T-cell (primary cell): ENCODE data around the gene MRPL43. TPM values are rescaled to one million over a fixed set of nuclear protein-coding genes. Genes with fewer than 3 reads are reported as not detected.

Experiments used
- ATAC-seq, 4 experiments: fragments of 200-7000 bp in 3 of 4; fragments of 150-1000 bp in 1 of 4; cut with Tn5 transposase; replicated peaks in 1 of 4; 1 replicate in 3 of 4; 2 replicates in 1 of 4; pipeline ENCODE4 v1.10.0; 2021; ENCODE audit warnings: moderate library complexity in 3 of 4, mild to moderate bottlenecking in 2 of 4, moderate number of reproducible peaks in 1 of 4
- CTCF ChIA-PET, 2 donors: fragments of 300-600 bp; sonication (Branson Sonifier 250); formaldehyde crosslinking; loops; one replicate each; lab custom pipeline; 2022; ENCODE audit warnings: antibody characterized with exemption in 2 of 2; lab: Charles Lee
- POLR2A ChIA-PET, 2 donors: fragments of 300-600 bp; sonication (Branson Sonifier 250); formaldehyde crosslinking; loops; one replicate each; lab custom pipeline; 2022; ENCODE audit warnings: antibody characterized with exemption in 2 of 2; lab: Charles Lee
- DNase-seq, 35 experiments: peaks; one replicate each; pipeline versions ENCODE4 v3.0.0 to v3.0.0-alpha.2; 2013 to 2023
- H3K27ac ChIP-seq: one replicate; pipeline ENCODE4 v1.5.1; 2013; ENCODE audit warnings: low read length
- H3K27me3 ChIP-seq, 2 experiments: replicated peaks in 1 of 2; 1 replicate in 1 of 2; 2 replicates in 1 of 2; pipeline versions ENCODE4 v1.6.1 to v1.7.0; 2013; ENCODE audit warnings: low read length in 1 of 2, mixed read lengths in 1 of 2; ENCODE audit not compliant: control insufficient read depth in 2 of 2, insufficient read depth in 2 of 2; ENCODE audit errors: extremely low read depth in 1 of 2
- H3K36me3 ChIP-seq, 2 donors: 1 replicate in 1 of 2; 2 replicates in 1 of 2; pipeline versions ENCODE4 v1.6.1 to v1.7.0; 2013; ENCODE audit warnings: low read length in 1 of 2; ENCODE audit not compliant: control insufficient read depth in 2 of 2, insufficient read depth in 1 of 2; ENCODE audit errors: extremely low read depth in 1 of 2
- H3K4me1 ChIP-seq, 2 experiments: 1 replicate in 1 of 2; 2 replicates in 1 of 2; pipeline versions ENCODE4 v1.6.1 to v1.7.0; 2013; ENCODE audit warnings: low read length in 2 of 2, mixed read lengths in 1 of 2; ENCODE audit not compliant: insufficient read depth in 2 of 2, control insufficient read depth in 1 of 2; ENCODE audit errors: extremely low read depth in 1 of 2
- H3K4me3 ChIP-seq, 2 donors: 1 replicate in 1 of 2; 2 replicates in 1 of 2; pipeline versions ENCODE4 v1.5.1 to v1.7.0; 2013; ENCODE audit warnings: mild to moderate bottlenecking in 2 of 2, low read length in 1 of 2, moderate library complexity in 1 of 2; ENCODE audit not compliant: control insufficient read depth in 1 of 2; ENCODE audit errors: extremely low read depth in 1 of 2
- H3K9me3 ChIP-seq: 2 replicates; pipeline ENCODE4 v1.7.0; 2013
- H3K27ac Mint-ChIP-seq, 2 donors: one replicate each; pipeline ENCODE4 v1.8.0; 2020 to 2021; ENCODE audit warnings: mild to moderate bottlenecking in 2 of 2, mixed read lengths in 2 of 2
- H3K27me3 Mint-ChIP-seq, 2 donors: one replicate each; pipeline ENCODE4 v1.8.0; 2021 to 2022; ENCODE audit warnings: mixed read lengths in 2 of 2
- H3K36me3 Mint-ChIP-seq: one replicate; pipeline ENCODE4 v1.8.0; 2021; ENCODE audit warnings: mixed read lengths
- H3K4me1 Mint-ChIP-seq, 3 donors: one replicate each; pipeline ENCODE4 v1.8.0; 2020 to 2022; ENCODE audit warnings: mixed read lengths in 3 of 3, mild to moderate bottlenecking in 1 of 3
- H3K4me3 Mint-ChIP-seq, 3 donors: one replicate each; pipeline ENCODE4 v1.8.0; 2020 to 2022; ENCODE audit warnings: mild to moderate bottlenecking in 3 of 3, mixed read lengths in 3 of 3, moderate library complexity in 3 of 3
- H3K9me3 Mint-ChIP-seq, 3 donors: one replicate each; pipeline ENCODE4 v1.8.0; 2020 to 2022; ENCODE audit warnings: mixed read lengths in 3 of 3
- WGBS: methylation state at CpG from one replicate; pipeline ENCODE4 v1.1.5; 2013; ENCODE audit warnings: missing lambda C conversion rate; ENCODE audit not compliant: insufficient coverage; 5-methylcytosine and 5-hydroxymethylcytosine counted together
- total RNA-seq, 35 experiments: library from RNA in 6 of 35; stranded (reverse) in 6 of 35; fragments of 120-200 nt in 1 of 35; gene quantifications; one replicate each; pipeline versions ENCODE4 v1.2.1 to v1.2.4 and lab custom pipeline; 2013 to 2026

MRPL43 gene
- total RNA-seq, 5 donors from 2014 or later (not counting 1 experiment from before 2014, with no cell fraction given) = 36.2 to 67.6 (median 60.4) TPM

DNA sequence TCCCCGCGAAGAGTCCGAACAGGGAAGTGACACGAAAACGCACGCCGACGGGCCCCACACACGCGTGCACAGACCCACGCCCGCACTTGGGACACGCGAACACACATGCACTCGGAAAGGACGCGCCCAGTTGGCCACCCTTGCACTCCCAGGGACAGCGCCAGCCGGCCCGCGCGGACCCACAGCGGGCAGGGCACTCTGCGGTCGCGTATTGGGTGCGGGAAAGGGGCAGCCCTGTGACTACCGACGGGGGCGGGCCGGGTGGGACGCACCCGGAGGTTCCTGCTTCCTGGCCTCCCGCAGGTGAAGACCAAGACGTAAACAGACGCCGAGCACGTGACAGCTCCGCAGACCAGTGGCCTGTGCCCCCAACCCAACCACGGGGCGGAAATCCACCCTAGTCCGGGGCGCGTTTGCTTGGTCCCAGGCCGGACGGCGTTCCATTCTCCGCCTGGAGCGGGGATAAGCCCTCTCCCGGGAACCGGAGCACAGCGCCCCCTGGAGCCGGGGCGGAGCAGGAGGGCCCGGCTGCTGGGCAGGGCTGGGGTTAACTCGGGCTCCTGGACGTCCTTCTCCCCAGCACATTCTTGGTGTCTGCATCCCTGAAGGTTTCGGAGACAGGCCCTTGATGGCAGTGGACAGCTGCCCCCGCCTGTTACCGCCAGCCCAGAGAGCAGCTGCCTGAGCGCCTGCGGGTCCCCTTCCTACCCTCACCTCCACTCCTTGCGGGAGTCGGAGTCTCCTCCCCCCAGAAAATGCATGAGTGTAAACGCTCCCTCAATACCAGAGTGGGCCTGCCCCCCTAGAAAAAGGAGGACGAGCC is 10.3 kb upstream of the MRPL43 start:
- ChIA-PET POLR2A (interaction anchor here in 1 of 2 donors (1.0 kb wide), 1 partner anchor 35 kb away, joined by 3 read pairs; no protein-coding TSS in a partner anchor), CTCF (interaction anchor here (0.5 to 2.6 kb wide), 19 partner anchors 10 to 498 kb away, joined by 3 to 11 read pairs (median 5); partner anchors contain the start of genes MRPL43 (in 2 of the 2), PDZD7 (in 2 of the 2), TWNK (in 2 of the 2) and SFXN3 (in 1 of the 2))
- H3K4me3 ChIP-seq = peak overlapping the region; percentile 91 to 96
- H3K36me3 Mint-ChIP-seq = peaks cover 4% of the 10 kb centered on the region
- DNase-seq (peak in 34 of 35 experiments; percentile 27 to 79 (median 51)), ATAC-seq (peak; percentile 45 to 56 (median 54))
- peak overlapping the region; percentile 74 for H3K27ac ChIP-seq
- H3K9me3 Mint-ChIP-seq = no peaks in the 10 kb centered on the region
- H3K27ac Mint-ChIP-seq = peak overlapping the region; percentile 95 to 97
- WGBS = under 1% methylated on average over 53 of the region's 66 CpGs
- H3K27me3 ChIP-seq = no peaks in the 10 kb centered on the region
- no peaks in the 10 kb centered on the region for H3K9me3 ChIP-seq
- peak overlapping the region; percentile 78 to 95 (median 92) for H3K4me3 Mint-ChIP-seq
- peaks cover 2 to 6% of the 10 kb centered on the region in 2 donors for H3K36me3 ChIP-seq
- peaks cover 24 to 32% (median 30%) of the 10 kb centered on the region in 3 donors for H3K4me1 Mint-ChIP-seq
- H3K4me1 ChIP-seq = peaks cover 12 to 38% of the 10 kb centered on the region in 2 experiments
- H3K27me3 Mint-ChIP-seq = no peaks in the 10 kb centered on the region

DNA sequence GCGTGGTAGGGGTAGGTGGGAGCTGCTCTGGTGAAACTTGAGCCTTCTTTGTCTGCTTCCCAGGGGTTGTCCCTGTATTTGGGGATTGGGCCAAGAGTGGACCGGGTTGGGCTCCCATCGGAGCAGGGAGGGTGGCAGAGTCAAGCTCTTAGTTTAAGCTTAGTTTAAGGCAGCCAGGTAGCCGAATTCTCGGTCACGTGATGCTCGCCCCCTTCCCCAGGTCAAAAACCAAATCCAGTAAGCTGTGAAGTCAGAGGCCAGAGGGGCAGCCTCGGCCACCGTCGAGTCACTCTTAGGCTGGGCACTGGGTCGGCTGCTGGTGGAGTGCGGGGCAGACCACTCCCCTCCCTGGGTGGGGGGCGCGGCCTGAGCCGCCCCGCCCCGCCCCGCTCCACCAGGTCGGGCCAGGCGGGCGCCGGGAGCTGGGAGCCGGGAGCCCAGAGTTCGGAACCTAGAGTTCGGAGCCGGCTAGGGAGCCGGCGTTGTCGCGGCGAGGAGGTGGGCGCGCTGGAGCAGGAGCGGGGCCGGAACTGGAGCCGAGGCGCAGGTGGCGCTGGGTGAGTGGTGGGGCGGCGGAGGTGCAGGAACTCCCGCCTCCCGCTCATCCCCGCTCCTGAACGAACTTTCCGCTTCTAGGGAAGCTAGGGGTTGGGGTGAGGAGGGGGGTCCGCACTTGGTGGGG is 9.5 kb upstream of the MRPL43 start:
- DNase-seq (peak in 17 of 35 experiments; percentile 15 to 60 (median 25)), ATAC-seq (peak; percentile 26 to 36 (median 30))
- H3K4me1 Mint-ChIP-seq = peaks cover 24 to 32% (median 30%) of the 10 kb centered on the region in 3 donors
- Histone ChIP-seq H3K27me3 (no peaks in the 10 kb centered on the region), H3K36me3 (peaks cover 2 to 5% of the 10 kb centered on the region in 2 donors), H3K4me1 (peaks cover 12 to 38% of the 10 kb centered on the region in 2 experiments), H3K27ac (peak overlapping the region; percentile 80), H3K9me3 (no peaks in the 10 kb centered on the region), H3K4me3 (peak overlapping the region; percentile 91 to 96)
- H3K9me3 Mint-ChIP-seq = no peaks in the 10 kb centered on the region
- peaks cover 4% of the 10 kb centered on the region for H3K36me3 Mint-ChIP-seq
- ChIA-PET POLR2A (no interaction called here), CTCF (interaction anchor here (0.5 to 2.6 kb wide), 7 partner anchors 9 to 488 kb away, joined by 3 to 11 read pairs (median 5); partner anchors contain the start of genes MRPL43 (in 2 of the 2) and TWNK (in 2 of the 2))
- H3K27me3 Mint-ChIP-seq = no peaks in the 10 kb centered on the region
- peak overlapping the region; percentile 95 to 97 for H3K27ac Mint-ChIP-seq
- 5% methylated on average over 43 of the region's 46 CpGs for WGBS
- peak overlapping the region; percentile 80 to 95 (median 92) for H3K4me3 Mint-ChIP-seq

DNA sequence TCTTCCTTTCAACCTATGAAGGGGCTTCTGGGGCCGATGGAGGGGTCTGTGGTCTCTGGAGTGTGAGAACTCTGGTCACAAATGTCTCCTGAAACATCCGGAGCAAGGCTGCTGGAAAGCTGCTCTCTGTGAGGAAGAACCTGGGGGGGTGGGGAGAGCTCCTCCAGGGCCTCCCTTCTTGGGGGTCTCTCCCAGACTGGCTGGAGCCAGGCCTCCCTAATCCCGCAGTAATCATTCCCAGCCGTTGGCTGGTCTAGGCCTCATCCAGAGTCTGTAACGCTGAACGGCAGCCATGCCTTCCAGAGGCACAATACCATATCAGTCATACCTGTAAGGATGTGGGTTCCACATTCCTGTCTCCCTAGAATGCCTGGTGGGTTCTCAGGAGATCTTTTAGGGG is 7.9 kb upstream of the MRPL43 start:
- Mint-ChIP-seq H3K4me3 (peak overlapping the region; percentile 34 to 95 (median 39)), H3K27ac (peak overlapping the region; percentile 93 to 97), H3K9me3 (no peaks in the 10 kb centered on the region), H3K27me3 (no peaks in the 10 kb centered on the region), H3K36me3 (peaks cover 16% of the 10 kb centered on the region), H3K4me1 (peaks cover 26 to 34% (median 33%) of the 10 kb centered on the region in 3 donors)
- no peak for DNase-seq
- H3K27ac ChIP-seq = no peak overlapping the region
- ChIA-PET POLR2A (no interaction called here), CTCF (no interaction called here)
- WGBS = 93% methylated on average over 3 of the region's 6 CpGs
- H3K4me3 ChIP-seq = no peak overlapping the region
- peaks cover 10 to 19% of the 10 kb centered on the region in 2 donors for H3K36me3 ChIP-seq
- no peaks in the 10 kb centered on the region for H3K9me3 ChIP-seq
- H3K27me3 ChIP-seq = no peaks in the 10 kb centered on the region
- no peak for ATAC-seq
- peaks cover 12 to 29% of the 10 kb centered on the region in 2 experiments for H3K4me1 ChIP-seq

DNA sequence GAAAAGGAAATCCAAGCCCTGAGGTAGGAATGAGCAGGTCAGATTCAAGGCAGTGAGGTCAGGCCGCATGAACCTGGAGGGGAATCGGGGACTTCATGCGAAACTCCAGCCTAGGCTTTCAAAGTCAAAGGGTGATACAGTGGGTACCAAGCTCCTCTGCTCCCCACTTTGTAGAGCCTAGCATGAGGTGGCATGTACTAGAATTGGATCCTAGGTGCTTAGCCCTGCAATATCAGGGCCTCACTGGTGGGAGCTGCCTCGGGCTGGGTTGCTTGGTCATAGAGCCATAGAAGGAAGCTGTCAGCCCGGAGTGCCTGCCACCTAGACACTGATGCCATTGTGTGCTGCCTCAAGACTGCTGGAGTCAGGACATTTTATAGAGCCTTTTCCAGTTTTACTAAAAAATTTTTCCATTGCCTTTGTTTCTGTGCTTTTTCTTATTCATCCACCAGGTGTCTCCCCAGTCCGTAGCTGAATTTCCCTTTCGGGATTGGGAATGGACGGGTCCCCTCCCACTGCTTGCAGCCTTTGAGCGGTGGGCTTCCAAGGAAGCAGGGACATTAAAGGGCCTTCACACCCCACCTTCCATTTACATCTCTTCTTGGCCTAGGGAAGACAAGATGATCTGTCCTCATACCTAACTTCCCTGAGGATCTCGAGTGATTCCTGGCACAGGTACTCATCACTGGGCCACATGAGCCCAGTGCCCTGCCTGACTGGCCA is 6.8 kb upstream of the MRPL43 start:
- H3K36me3 ChIP-seq = peaks cover 10 to 25% of the 10 kb centered on the region in 2 donors
- no peak overlapping the region for H3K27ac ChIP-seq
- H3K4me3 Mint-ChIP-seq = no peak overlapping the region
- no peaks in the 10 kb centered on the region for H3K9me3 Mint-ChIP-seq
- ChIA-PET POLR2A (no interaction called here), CTCF (interaction anchor here in 1 of 2 donors (1.5 kb wide), 1 partner anchor 20 kb away, joined by 4 read pairs; no protein-coding TSS in a partner anchor)
- DNase-seq (no peak), ATAC-seq (no peak)
- peak overlapping the region; percentile 65 to 66 for H3K27ac Mint-ChIP-seq
- H3K36me3 Mint-ChIP-seq = peaks cover 16% of the 10 kb centered on the region
- no peaks in the 10 kb centered on the region for H3K9me3 ChIP-seq
- H3K4me1 ChIP-seq = peaks cover 12 to 31% of the 10 kb centered on the region in 2 experiments
- peaks cover 28 to 42% (median 37%) of the 10 kb centered on the region in 3 donors for H3K4me1 Mint-ChIP-seq
- H3K27me3 ChIP-seq = no peaks in the 10 kb centered on the region
- H3K27me3 Mint-ChIP-seq = no peaks in the 10 kb centered on the region
- no peak overlapping the region for H3K4me3 ChIP-seq
- 89% methylated on average over 10 of the region's 10 CpGs for WGBS

DNA sequence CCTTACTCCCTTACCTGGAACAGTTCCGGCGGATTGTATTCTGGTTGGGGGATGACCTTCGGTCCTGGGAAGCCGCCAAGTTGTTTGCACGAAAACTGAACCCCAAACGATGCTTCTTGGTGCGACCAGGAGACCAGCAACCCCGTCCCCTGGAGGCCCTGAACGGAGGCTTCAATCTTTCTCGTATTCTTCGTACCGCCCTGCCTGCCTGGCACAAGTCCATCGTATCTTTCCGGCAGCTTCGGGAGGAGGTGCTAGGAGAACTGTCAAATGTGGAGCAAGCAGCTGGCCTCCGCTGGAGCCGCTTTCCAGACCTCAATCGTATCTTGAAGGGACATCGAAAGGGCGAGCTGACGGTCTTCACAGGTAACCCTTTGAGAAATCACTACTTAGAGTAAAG is 1.8 kb upstream of the MRPL43 start:
- Histone ChIP-seq H3K9me3 (no peaks in the 10 kb centered on the region), H3K4me1 (peaks cover 7 to 39% of the 10 kb centered on the region in 2 experiments), H3K27me3 (no peaks in the 10 kb centered on the region), H3K4me3 (no peak overlapping the region), H3K36me3 (peaks cover 12 to 33% of the 10 kb centered on the region in 2 donors), H3K27ac (no peak overlapping the region)
- Mint-ChIP-seq H3K9me3 (no peaks in the 10 kb centered on the region), H3K4me1 (peaks cover 38 to 50% (median 43%) of the 10 kb centered on the region in 3 donors), H3K4me3 (no peak overlapping the region), H3K27ac (no peak overlapping the region), H3K36me3 (peaks cover 37% of the 10 kb centered on the region), H3K27me3 (no peaks in the 10 kb centered on the region)
- 94% methylated on average over 21 of the region's 21 CpGs for WGBS
- ChIA-PET CTCF (interaction anchor here in 1 of 2 donors (3.3 kb wide), 1 partner anchor 8 kb away, joined by 11 read pairs; no protein-coding TSS in a partner anchor), POLR2A (no interaction called here)
- ATAC-seq (no peak), DNase-seq (no peak)
